Thoracic aorta (tissue), 2 donors: ENCODE data around the gene CTCF. TPM values are rescaled to one million over a fixed set of nuclear protein-coding genes. Genes with fewer than 3 reads are reported as not detected.

Experiments
- ATAC-seq: fragments of 150-250 bp; one replicate; pipeline ENCODE4 v1.8.0; 2017; ENCODE audit warnings: low read depth; ENCODE audit not compliant: insufficient number of reproducible peaks, low FRiP score
- DNase-seq: peaks from one replicate; pipeline ENCODE4 v3.0.0-alpha.2; 2020; ENCODE audit warnings: low spot score
- H3K27ac ChIP-seq, 2 donors: fragments of 200-600 bp; sonication (generic); 1 replicate in 1 of 2; 2 replicates in 1 of 2; pipeline ENCODE4 v1.5.1; 2016; ENCODE audit warnings: mild to moderate bottlenecking in 2 of 2, moderate library complexity in 2 of 2
- H3K27me3 ChIP-seq: fragments of 200-600 bp; sonication (generic); replicated peaks from 2 replicates; pipeline ENCODE4 v1.6.0; 2016; ENCODE audit warnings: mild to moderate bottlenecking; ENCODE audit not compliant: insufficient read depth
- H3K36me3 ChIP-seq: fragments of 200-600 bp; sonication (generic); one replicate; pipeline ENCODE4 v1.5.1; 2016
- H3K4me1 ChIP-seq, 2 donors: fragments of 200-600 bp; sonication (generic); 1 replicate in 1 of 2; 2 replicates in 1 of 2; pipeline versions ENCODE4 v1.5.1 to v1.6.0; 2016; ENCODE audit warnings: low read depth in 2 of 2, mild to moderate bottlenecking in 1 of 2; ENCODE audit not compliant: control insufficient read depth in 1 of 2
- H3K4me3 ChIP-seq: fragments of 200-600 bp; sonication (generic); 2 replicates; pipeline ENCODE4 v1.5.1; 2016; ENCODE audit warnings: mild to moderate bottlenecking
- H3K9me3 ChIP-seq: fragments of 200-600 bp; sonication (generic); 2 replicates; pipeline ENCODE4 v1.5.1; 2016
- total RNA-seq, 2 donors: library from RNA; depleted of rRNA; stranded (reverse); fragments of >200 nt; gene quantifications; one replicate each; pipeline versions ENCODE4 v1.1.0 to v1.2.3, GENCODE V29; 2016
- TF ChIP-seq, protein P1 (sequence below): fragments of 200-600 bp; sonication (generic); IDR thresholded peaks from one replicate; pipeline ENCODE4 v1.5.1; 2019; ENCODE audit warnings: antibody characterized with exemption

The CTCF gene
- total RNA-seq, 2 donors from 2014 or later = 23.0 to 26.7 TPM

- Histone ChIP-seq H3K27me3 (peaks cover 6% of the 10 kb centered on the region), H3K4me3 (no peak overlapping the region)
These were observed 89.5 kb downstream of the CTCF start for GRCh38 chr16:67651847-67652246.

DNA sequence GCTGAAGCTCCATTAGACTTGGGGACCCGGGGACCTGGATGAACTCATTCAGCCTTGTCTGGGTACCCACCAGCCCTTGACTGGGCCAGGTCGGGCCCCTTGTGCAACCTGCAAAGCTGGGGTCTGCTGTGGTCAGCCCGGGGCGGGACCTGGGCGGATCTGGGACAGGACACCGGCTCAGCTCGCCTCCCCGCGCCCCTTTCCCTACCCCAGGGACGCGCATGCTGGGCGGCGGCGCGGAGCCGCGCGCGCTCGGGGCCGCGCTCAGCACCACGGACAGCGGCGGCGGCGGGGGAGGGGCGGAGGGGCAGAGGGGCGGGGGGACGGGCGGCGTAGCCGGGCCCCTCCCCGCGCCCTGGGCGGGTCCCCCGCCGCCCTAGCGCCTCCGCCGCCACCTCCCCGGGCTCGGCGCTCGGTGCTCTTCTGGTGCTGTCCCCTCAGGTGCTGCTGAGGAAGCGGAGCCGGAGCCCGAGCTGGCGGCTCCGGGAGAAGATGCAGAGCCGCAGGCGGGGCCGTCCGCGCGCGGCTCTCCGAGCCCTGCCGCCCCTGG is 90.3 kb downstream of the CTCF start:
- Histone ChIP-seq H3K9me3 (no peaks in the 10 kb centered on the region), H3K4me1 (peaks cover 5 to 16% of the 10 kb centered on the region in 2 donors), H3K36me3 (peaks cover 5% of the 10 kb centered on the region), H3K27ac (no peak overlapping the region), H3K27me3 (peaks cover 6% of the 10 kb centered on the region), H3K4me3 (peak overlapping the region; percentile 54)
- DNase-seq = no peak
- no peak for ATAC-seq
- TF ChIP-seq, protein P1, sequence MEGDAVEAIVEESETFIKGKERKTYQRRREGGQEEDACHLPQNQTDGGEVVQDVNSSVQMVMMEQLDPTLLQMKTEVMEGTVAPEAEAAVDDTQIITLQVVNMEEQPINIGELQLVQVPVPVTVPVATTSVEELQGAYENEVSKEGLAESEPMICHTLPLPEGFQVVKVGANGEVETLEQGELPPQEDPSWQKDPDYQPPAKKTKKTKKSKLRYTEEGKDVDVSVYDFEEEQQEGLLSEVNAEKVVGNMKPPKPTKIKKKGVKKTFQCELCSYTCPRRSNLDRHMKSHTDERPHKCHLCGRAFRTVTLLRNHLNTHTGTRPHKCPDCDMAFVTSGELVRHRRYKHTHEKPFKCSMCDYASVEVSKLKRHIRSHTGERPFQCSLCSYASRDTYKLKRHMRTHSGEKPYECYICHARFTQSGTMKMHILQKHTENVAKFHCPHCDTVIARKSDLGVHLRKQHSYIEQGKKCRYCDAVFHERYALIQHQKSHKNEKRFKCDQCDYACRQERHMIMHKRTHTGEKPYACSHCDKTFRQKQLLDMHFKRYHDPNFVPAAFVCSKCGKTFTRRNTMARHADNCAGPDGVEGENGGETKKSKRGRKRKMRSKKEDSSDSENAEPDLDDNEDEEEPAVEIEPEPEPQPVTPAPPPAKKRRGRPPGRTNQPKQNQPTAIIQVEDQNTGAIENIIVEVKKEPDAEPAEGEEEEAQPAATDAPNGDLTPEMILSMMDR = no peak

More at GRCh38 chr16:67651847-67652246, 89.5 kb downstream of the CTCF start:
- peaks cover 5 to 16% of the 10 kb centered on the region in 2 donors for H3K4me1 ChIP-seq
- DNase-seq (no peak), ATAC-seq (no peak)
- TF ChIP-seq, protein P1 = no peak
- no peaks in the 10 kb centered on the region for H3K9me3 ChIP-seq
- peaks cover 3% of the 10 kb centered on the region for H3K36me3 ChIP-seq
- H3K27ac ChIP-seq = no peak overlapping the region

GRCh38 chr16:67653128-67653788 is 90.9 kb downstream of the CTCF start:
- H3K9me3 ChIP-seq = no peaks in the 10 kb centered on the region
- DNase-seq = no peak
- TF ChIP-seq, protein P1 = no peak
- H3K27ac ChIP-seq = no peak overlapping the region
- no peak for ATAC-seq
- H3K27me3 ChIP-seq = peaks cover 6% of the 10 kb centered on the region
- H3K4me1 ChIP-seq = peaks cover 5 to 16% of the 10 kb centered on the region in 2 donors
- peaks cover 12% of the 10 kb centered on the region for H3K36me3 ChIP-seq
- H3K4me3 ChIP-seq = peak overlapping the region; percentile 54

DNA sequence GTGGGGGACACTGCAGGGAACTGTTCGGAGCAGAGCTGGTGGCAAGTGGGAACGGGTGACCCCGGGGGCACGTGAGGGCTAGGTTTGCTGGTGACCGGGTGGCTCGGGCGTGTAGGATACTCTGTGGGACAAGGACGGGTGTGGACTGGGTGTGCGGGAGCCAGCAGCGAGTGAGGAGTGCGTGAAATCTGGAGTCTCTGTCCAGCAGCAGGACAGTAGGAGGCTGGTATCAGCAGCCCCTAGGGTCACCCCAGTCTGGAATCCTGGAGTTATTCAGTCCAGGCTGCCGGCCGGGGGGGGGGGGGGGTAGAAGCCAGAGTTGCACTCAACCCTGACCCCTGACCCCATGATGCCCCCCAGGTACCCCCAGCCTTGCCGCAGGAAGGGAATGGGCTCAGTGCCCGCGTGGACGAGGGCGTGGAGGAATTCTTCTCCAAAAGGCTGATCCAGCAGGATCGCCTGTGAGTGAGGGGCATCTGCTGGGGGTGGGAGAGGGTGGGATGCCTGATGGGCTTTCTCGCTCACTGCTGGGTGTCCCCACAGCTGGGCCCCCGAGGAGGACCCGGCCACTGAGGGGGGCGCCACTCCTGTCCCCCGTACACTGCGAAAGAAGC is 91.6 kb downstream of the CTCF start:
- Histone ChIP-seq H3K27ac (no peak overlapping the region), H3K4me3 (peak overlapping the region; percentile 54), H3K36me3 (peaks cover 15% of the 10 kb centered on the region), H3K4me1 (peaks cover 6 to 18% of the 10 kb centered on the region in 2 donors), H3K9me3 (no peaks in the 10 kb centered on the region), H3K27me3 (peaks cover 6% of the 10 kb centered on the region)
- ATAC-seq = no peak
- DNase-seq = no peak
- TF ChIP-seq, protein P1 = no peak

GRCh38 chr16:67654403-67654911 is 92.1 kb downstream of the CTCF start:
- no peaks in the 10 kb centered on the region for H3K9me3 ChIP-seq
- H3K27ac ChIP-seq = no peak overlapping the region
- H3K36me3 ChIP-seq = peaks cover 15% of the 10 kb centered on the region
- peaks cover 12 to 20% of the 10 kb centered on the region in 2 donors for H3K4me1 ChIP-seq
- ATAC-seq (no peak), DNase-seq (no peak)
- no peak overlapping the region for H3K4me3 ChIP-seq
- TF ChIP-seq, protein P1 = no peak
- peaks cover 6% of the 10 kb centered on the region for H3K27me3 ChIP-seq
